Islet precursor cell (in vitro differentiated cells): ENCODE measurements around the gene EFNA5.

Experiments
- DNase-seq: peaks from one replicate; pipeline ENCODE4 v3.0.0-alpha.2; 2018

EFNA5 gene

DNA sequence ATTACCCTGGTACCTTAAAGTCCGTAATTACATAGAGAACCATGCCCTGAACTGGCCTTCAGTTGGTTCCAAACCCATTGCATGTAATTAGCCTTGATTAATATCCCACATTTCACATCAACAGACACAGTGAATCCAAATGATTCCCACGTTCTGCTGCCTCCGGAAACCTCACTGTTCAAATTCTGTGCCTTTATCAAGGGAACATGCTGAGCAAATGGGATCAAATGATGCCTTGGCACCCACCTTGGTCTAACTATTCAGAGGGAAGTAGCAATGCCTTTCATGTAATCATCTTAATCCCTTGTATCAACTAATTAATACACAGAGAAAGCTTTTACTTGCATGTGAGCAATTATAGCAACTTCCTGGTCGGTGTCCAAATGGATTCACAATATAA, 100.6 kb downstream of the EFNA5 start:
- DNase-seq, result no peak

DNA sequence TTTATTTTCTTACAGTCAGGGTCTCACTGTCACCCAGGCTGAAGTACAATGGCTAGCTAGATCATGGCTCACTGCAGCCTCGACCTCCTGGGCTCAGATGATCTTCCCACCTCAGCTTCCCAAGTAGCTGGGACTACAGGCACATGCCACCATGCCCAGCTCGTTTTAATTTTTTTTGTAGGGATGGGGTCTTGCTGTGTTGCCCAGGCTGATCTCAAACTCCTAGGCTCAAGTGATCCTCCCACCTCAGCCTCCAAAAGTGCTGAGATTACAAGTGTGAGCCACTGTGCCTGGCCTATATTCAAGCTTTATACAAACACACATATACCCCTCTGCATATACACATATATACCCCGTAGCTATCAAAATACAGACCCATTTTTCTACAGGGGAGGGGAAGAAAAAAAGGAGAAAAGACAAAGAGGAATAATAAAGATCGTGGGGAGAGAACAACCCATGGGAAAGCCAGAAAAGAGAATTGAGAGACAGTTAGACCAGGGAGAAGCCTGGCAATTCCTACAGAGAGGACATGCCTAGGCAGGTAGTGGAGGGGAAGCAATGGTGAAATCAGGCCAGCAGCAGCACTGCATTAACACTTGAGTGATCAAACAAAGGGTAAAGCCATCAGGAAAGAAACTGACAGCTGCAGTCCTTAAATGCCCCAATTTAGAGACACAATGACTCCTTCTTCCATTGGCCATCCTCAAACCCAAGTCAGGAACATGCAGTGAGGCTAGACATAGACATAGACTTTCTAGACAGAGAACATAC, 102.7 kb downstream of the EFNA5 start:
- DNase-seq, result no peak

DNA sequence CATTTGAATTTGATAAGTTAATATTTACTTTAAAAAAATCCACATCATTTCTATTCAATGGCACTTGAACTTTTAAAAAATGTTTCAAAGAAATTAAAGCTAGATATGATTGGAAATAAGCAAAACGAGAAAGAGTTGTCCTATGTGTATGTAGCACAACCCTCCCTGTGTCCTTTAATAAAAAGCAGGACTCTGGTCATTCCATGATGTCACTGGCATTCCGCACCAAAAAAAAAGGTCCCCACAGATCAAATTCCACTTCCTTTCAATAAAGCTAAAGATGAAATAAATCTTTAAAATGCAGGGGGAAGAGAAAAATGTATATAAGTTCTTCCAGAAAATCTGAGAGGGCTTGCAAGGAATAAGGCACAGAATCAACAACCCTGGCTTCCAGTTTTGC, 103.8 kb downstream of the EFNA5 start:
- DNase-seq, result no peak

DNA sequence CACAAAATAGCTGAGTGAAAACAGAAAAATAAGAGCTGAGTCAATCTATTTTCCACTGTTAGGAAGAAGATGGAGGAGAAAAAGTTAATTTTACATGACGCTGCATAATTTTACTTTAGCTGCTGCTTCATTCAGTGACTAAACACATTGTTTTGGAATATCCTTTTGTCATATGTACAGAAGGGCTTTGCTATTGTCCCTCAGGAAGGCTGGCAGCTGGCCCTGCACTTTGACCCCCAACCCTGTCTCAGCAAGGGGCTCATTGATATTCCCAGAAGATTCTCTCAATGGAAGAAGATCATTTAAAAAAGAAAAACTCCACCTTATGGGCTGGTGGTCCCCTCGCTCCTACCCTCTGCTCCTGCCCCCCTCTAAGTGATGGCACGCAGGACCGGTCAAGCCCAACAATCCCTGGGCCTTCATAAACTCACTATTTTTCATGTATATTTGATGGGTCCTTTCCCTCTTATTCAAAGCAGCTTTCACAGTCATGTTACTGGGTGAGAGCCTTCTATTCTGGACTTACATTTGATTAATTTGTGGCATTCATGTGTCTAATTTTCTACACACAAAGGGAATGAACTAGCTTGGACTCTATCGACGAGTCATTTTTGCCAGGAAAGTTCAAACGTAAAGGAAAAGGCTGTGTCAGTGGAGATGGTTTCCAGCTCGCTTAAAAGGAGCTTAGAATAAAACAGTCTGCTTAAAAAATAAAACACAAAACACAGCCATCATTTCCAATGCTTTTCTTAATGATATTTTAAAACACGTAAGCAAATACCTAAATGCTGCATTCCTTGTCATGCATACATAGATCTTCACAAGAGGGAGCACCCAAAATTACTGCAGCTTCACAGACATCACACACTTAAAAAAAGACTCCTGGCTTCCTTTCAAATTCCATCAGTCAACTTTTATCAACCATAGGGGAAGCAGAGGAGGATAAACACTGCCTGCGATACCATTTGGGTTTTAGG, 104.7 kb downstream of the EFNA5 start:
- DNase-seq, result no peak

DNA sequence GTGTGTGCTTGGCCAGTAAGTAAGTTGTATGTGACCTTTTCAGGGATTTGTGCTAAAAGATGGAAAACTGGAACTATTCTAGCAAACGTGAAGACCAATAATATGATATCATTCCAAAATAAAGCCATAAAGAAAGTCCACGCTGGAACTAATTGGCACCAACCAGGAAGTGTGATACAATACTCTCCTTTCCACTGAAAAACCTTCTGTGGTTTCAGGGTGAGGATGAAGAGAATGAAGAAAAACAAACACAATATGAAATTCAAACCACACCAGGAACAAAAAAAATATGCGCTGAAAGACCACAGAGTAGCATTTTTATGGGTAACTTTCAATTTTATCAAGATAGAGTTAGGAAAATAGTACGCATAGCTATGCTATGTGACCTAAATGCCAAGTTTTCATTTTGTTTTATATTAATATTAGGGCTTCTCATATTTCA, 105.8 kb downstream of the EFNA5 start:
- no peak for DNase-seq

DNA sequence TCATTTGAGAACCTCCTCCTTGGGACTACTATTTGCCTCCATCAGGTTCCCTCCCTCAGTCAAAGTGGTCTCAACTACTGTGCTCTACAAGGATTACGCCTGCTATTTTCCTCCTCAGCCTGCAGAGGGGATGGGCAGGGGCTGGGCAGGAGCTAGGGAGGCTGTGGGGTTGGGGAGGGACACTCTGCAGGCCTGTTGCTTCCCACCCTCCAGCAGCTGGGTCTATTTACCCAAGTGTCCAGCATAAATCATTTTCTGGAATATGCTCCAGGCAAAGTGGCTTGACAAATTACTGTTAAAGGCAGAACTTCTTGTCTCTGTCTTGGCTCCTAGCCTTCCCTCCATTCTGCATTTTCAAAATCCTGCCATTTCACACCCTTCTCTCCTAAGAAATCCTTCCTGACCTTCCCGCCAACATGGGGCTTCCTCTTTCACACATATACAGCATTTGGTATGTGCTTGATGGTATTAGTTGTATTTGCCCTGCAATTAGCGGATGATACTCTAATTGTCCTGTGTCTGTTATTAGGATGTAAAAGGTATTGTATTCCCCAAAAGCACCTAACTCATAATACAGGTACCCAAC, 106.7 kb downstream of the EFNA5 start:
- DNase-seq, result no peak

DNA sequence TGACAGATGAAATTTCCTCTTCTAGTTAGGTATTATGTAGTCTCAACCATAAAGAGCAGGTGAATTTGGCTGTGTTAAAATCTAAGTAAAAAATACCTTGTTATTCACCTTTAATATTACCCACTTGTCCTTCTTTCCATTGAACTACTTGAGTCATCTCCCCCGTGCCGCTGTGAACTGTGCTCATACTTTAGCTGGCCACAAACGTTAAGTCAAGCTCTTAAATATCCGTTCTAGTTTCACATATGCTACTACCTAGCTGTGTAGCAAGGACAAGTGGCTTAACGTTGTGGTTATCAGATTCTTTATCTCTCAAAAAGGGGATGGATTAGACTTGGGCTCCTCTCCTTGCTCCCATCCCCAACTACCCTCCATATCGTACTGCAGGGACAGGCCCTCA, 110.4 kb downstream of the EFNA5 start:
- DNase-seq, result no peak

DNA sequence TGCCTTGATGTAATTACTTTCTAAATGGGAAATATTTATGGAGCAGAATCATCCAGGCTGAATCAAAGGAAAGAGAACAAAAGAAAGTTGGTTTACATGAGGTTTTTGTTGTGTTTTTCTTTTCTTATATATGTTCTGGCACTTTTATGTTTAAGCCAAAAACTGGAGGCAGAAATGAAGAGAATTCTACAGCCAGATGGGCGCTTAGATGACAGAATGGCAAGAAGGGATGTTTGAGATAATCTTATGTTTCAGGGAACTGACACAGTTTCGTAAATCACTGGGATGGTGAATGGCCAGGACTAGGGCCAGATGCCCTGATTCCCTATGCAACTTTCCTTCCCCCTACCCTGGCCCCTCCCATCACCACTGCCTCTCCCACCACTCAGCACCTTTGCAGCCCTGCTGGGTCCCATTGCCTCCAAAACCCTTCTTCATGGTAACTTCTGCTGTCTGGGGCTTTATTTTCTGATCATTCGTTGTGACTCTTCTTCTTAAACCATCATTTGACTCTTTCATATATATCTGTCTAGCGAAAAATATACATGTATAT, 111.8 kb downstream of the EFNA5 start:
- DNase-seq, result no peak

DNA sequence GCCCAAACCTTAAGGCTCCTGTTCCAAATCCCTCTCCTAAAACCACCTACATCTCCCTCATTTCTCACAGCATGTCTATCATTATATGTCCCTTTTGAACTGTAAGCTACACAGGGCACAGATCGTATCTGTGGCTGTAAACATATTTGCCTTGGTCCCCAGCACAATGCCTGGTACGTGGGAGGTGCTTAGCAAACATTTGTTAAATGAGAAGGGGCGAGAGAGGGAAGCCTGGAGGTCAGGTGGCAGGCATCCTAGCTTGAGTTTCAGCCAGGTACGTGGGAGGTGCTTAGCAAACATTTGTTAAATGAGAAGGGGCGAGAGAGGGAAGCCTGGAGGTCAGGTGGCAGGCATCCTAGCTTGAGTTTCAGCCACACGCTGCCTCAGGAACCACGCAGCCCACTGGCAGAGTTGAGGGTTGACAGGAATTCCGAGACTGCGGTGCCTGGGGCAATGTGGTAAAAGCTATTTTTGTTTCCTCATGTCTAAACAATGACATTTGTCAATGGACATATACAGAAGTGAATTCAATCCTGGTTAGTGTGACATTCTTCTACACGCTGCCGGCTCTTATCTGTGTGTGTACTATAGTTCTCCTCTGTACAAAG, 113.6 kb downstream of the EFNA5 start:
- peak; percentile 98 for DNase-seq

DNA sequence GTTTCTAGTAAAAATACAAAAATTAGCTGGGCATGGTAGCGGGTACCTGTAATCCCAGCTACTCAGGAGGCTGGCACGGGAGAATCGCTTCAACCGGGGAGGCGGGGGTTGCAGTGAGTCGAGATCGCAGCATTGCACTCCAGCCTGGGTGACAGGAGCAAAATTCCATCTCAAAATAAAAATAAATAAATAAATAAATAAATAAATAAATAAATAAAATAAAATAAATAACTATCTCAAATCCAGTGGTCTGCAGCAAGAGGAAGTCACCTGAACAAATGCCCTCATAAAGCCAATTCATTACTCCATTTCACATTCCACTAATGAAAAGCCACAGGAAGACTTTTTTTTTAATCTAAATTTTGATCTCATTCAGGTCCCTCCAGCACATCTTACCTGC, 114.2 kb downstream of the EFNA5 start:
- DNase-seq, result no peak

DNA sequence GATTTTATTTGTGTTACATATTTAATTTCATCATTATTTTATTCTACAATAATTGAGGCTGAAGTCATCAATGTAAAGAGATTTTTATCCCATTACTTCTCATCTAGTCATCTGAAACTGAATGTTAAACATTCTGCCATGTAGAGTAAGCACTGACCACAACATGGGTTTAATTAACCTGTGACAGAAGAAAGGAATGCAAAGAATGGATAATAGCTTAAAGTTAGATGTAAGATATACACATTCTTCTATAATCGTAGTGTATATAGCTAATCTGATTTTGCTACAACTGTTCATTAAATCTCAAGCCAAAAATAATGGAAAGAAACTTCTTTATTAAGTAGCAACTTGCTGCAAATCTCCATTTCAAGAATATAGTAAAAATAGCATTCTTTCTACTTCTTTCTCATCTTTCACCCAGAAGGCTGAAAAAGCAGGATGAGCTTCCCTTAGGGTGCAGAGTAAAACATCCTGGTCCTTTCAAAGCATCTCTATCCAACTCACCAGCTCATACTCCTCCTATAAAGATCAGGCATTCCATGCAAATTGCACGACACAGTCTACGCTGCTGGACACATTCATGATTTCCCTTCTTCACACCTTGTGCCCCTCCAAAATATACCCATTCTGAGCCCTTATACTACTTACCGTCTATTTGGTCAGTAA, 115.2 kb downstream of the EFNA5 start:
- DNase-seq, result no peak

DNA sequence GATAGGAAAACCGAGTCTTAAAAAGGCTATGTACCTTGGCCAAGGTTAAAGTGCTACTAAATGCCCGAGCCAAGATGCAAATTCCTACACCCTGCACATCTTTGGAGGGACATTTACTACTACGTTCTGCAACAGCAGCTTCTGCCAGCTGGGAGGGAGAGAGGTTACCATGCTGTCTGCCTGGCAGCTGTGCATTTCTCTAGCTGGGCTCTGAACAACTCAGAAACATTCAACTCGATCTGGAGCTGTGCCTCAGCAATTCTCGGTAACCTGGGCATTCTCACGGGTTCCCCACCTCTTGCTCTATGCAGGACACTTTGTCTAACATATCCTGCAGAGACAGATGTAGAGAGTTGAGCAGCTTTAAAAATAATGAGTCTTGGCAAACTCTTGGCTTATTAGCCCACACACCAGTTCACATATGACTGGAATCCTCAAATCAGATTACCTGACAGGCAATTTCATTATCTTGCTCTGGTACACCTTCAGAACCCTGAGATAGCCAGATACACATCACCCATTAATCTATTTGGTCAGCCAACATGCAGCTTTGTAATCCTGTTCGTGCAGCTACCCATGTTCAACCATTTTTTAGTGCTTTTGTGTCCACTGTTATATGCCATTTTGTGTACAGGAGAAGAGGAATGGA, 115.8 kb downstream of the EFNA5 start:
- no peak for DNase-seq

DNA sequence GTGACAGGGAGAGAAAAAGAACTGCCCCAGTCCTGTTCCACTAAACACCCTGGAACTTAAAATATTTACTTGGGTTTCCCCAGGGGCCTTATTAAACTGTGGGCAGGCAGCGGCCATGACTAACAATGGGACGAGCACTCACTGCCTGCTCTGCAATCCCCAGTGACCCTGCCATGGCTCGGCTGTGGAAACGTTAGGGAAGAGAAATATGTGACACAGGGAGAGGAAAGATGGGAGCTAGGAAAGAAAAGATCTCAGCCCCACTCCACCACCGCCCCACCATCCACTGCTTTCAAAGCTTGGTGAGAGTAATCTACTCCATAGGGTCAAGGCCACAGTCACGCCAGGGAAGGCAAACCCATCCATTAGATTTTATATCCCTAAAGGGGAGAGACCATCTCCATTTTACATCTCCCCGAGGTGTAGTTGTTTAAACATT, 117.6 kb downstream of the EFNA5 start:
- DNase-seq, result peak; percentile 83

DNA sequence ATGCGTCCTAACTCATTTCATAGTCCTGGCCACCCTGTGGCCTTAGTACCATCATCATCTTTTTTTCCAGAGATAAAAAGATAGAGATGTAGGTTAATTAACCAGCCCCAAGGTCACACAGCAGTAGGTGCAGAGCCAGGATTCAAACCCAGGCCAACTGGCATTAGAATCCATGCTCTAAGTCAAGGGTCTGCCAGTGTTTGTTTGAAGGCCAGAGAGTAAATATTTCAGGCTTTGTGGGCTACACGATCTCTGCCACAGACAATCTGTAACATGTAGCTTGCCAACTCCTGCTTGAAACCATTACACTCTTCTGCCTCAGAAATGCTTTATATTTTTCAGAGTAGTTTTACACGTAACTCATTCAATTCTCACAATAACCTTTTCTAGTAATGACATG, 119.6 kb downstream of the EFNA5 start:
- DNase-seq, result no peak

DNA sequence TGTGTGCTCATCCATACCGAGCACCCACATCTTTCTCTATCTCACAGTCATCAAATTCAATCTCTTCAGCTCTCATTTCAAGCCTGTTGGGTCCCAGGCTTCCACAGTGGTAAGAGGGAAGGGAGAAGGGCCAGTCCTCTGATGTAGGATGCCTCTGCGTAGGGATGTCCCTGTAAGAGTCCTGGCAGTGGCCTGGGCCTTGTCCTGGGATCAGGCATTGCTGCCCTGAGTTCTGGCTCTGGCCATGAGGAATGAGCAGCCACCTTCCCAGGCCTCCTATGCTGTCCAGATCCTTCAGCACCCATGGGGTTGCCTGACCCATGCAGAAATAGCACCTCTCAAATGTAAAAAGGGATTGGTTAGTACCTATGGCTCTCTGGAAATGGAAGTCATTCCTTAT, 121.2 kb downstream of the EFNA5 start:
- no peak for DNase-seq

DNA sequence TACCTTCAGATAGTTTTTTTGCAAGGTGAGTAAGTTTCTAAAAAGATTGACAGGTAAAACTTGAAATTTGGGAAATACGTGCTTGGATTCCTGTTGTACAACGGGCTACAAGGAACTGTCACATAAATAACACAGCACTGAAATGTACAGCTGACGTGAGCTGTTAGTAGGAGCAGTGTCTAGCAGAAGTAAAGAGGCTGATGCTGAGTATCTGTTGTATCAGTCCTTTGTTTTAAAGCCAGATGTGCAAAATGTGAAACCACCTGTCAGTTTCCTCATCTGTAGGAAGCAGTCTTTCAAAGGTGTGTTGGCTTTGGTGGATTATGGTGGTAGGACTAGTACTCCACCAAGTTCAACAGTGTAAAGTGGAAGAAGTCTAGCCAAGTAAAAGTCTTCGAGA, 122.3 kb downstream of the EFNA5 start:
- no peak for DNase-seq

DNA sequence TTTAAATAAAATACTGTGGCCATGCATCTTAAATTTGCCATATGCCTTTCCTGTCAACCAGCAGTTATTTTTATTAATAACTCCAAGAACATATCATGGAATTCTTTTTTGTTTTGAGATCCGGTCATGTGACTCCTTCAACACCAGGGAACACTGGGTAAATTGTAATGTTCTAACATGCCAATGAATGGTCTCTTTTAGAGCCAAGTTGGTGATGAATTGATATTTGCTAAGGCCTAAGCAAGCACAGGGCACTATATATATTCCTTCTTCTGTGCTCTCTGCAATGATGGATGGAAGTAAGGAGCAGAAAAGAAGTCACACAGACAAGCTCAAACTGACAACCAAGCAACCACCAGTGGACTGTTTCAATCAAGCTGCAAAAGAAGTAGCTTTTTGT, 124.0 kb downstream of the EFNA5 start:
- DNase-seq, result no peak

DNA sequence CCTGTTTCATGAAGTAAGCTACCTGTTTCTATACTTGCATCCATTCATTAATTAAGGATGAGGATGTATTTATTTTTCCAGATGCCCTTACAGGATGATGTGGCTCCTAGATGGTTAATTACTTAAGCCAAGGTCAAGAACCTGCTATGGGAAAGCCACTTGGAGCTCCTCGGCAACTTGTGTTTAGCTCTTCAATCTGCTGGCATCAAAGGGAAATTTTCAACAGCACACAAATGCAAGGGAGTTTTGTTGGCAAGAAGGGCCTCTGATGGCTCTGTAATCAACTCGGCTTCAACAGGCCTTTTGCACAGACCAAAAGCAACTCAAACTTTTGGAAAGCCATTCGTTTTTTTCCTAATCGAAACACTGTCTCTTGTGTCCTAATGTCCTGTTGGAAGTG, 125.3 kb downstream of the EFNA5 start:
- no peak for DNase-seq

DNA sequence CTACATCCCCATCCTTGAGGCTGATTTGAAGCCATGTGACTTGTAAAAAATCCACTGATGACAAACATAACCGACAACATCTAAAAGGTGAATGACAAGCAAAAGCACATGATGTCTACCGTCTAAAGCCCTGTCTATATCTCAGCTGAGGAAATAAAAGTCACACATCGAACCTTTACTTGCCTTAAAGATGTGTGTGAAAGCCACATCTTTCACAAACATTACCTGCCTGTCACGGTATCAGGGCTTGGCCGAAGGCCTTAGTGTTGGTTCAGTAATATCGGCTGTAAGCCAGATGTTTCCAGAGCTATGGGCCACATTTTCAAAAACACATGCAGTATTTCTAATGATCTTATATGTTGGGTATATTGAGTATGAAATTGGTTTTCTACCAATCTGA, 125.8 kb downstream of the EFNA5 start:
- no peak for DNase-seq

DNA sequence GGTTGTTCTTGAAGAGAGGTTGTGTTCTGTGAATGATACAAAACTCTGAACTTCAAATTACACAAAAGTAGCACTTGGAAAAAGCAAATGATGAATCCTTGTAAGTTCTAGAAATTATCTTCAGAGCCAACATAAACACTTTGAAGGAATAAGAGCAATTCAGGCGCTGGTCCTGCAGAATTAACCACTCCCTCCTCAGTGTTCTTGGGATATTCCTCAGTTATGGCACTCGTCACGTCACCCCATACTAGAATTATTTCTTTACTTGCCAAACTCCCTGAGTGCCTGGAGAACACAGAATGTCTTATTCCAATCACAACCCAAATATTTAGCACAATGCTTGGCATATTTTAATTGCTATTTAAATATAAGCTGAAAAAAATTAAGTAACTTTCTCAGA, 126.3 kb downstream of the EFNA5 start:
- DNase-seq, result no peak

DNA sequence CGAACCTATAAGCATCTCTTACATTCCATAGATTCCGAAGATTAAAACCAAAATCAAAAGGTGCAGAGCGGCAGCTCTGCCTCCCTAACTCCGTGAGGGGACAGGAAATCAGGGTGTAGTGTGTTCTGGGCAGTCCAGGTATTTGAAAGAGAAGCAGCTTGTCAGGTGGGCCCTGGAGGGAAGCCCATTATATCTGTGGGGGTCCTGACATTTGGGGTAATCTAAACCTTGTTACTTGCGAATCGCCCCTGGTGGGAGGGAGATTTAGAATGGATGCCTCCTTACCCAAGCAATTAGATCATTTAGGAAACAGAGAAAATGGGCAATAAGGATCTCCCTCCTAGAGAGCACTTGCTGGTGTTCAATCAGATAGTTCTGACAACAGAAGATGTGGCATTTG, 126.9 kb downstream of the EFNA5 start:
- DNase-seq, result no peak

DNA sequence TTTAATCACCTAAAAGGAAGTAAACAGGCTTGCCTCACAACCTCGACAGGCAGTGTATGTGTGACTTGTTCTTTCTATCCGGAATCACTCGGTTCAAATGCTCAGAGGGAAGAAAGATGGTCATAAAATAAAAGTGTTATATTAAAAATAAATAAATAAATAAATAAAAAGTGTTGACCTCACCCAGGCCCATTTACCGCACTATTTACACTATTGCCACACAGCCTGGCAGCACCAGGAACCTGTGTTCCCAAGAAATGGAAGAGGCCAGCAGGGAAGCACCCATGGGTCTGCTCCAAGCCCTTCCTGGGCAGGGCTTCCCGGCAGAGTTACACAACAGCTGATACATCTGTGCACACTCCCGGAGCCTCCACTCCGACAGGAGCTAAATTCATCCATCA, 127.9 kb downstream of the EFNA5 start:
- DNase-seq, result no peak
